ENCODE results near the gene TBPL1.
A peak's percentile ranks its signal among the peaks of the same experiment; 100 is the strongest.

GRCh38 chr6:133916650-133917151 lies 36.3 kb upstream of the TBPL1 start:
- TF ChIP-seq POLR2A (IDR thresholded peaks at IDR 0.05; ENCODE audit: low read length) = no peak
- TF ChIP-seq CTCF (IDR thresholded peaks at IDR 0.05) = peak; percentile 88
- no peak for TF ChIP-seq EHMT2 (IDR thresholded peaks at IDR 0.05; ENCODE audit: low read depth)
